Hematopoietic multipotent progenitor cell (in vitro differentiated cells): ENCODE results near the gene GLG1. TPM values are rescaled to one million over a fixed set of nuclear protein-coding genes. Genes with fewer than 3 reads are reported as not detected.
"Not testable (repeated sequence)": the region's sequence is repeated elsewhere in the genome, so short reads cannot be mapped to it uniquely, and the experiment has no call there.

Experiments
- DNase-seq, 3 donors: peaks; one replicate each; pipeline ENCODE4 v3.0.0-alpha.2; 2011 to 2015; ENCODE audit warnings: low read depth in 2 of 3, low spot score in 2 of 3
- total RNA-seq: library from RNA; depleted of rRNA; stranded (reverse); fragments of >200 nt; gene quantifications from one replicate; pipeline ENCODE4 v1.2.3, GENCODE V29; 2012

GLG1 gene
- total RNA-seq, 1 donor, result 32.9 TPM

DNA sequence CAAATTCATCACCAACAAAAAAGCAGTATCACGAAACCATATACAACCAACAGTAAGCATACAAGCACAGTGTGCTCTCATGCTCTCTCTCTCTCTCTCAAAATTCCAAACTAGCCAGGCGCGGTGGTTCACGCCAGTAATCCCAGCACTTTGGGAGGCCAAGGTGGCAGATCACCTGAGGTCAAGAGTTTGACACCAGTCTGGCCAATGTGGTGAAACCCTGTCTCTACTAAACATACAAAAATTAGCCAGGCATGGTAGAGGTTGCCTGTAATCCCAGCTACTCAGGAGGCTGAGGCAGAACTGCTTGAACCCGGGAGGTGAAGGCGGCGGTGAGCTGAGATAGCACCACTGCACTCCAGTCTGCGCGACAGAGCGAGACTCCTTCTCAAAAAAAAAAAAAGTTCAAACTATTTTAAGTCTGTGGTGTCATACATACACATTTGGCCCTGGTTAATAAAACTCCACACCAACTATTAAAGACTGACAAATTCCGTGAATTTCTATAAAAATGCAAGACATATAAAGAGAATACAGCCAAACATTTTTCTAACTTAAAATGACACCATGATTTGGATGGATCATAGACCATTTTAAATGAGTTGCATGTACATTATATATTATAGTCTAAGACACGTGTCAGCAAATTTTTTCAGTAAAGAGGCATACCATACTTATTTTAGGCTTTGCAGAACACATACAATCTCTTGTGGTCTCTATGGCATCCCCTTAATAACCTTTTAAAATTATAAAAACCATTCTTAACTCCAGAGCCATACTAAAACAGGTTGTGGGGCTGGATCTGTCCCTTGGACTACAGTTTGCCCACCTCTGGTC lies 30.9 kb downstream of the GLG1 start:
- DNase-seq, result no peak

DNA sequence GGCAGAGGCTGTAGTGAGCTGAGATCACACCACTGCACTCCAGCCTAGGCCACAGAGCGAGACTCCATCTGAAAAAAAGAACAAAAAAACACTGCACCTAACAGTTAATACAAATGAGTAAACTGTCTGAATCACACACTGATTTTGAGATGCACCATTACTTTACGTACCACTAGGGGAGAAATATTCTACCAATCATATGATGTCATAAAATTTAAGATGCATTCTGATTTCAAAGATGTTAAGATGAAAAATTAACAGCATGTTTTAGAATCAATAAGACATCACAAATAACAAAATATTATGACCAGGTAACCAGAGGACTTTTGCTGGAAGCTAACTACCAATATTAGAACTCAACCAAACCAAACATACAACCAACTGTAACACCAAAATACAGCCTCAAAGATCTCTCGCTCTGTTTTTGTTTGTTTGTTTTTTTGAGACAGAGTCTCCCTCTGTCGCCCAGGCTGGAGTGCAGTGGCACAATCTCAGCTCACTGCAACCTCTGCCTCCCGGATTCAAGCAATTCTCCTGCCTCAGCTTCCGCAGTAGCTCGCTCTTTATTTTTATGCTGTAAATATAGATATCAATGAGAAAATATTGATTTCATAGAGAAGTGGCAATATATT lies 31.6 kb downstream of the GLG1 start:
- DNase-seq, result no peak

DNA sequence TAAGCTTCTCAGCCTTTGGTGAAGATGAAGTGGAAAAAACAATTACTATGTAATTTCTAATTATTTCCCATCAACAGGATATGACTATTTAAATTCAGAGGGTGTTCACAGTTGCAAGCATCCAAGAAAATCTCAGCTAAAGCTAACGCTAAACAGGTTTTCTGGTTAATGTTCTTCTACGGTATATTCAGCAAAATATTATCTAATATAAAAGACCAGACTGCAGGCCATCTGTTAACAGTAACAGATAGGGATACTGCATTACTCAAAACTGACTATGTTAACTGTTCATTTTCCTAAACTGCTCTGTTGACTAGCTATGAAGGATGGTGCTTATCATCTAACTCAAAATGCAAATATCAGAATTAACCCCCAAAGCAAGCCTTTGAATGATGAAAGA lies 32.8 kb downstream of the GLG1 start:
- no peak for DNase-seq

DNA sequence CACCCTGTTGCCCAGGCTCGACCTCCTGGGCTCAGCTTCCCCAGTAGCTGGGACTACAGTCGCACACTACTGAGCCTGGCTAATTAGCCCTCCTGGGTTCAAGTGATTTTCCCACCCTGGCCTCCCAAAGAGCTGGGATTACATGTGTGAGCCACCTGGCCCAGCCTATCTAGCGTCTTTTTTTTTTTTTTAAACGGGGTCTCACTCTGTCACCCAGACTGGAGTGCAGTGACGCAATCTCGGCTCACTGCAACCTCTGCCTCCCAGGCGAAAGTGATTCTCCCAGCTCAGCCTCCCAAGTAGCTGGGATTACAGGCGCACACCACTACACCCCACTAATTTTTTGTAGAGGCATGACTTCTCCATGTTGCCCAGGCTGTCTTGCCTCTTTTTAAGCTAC lies 33.3 kb downstream of the GLG1 start:
- no peak for DNase-seq

DNA sequence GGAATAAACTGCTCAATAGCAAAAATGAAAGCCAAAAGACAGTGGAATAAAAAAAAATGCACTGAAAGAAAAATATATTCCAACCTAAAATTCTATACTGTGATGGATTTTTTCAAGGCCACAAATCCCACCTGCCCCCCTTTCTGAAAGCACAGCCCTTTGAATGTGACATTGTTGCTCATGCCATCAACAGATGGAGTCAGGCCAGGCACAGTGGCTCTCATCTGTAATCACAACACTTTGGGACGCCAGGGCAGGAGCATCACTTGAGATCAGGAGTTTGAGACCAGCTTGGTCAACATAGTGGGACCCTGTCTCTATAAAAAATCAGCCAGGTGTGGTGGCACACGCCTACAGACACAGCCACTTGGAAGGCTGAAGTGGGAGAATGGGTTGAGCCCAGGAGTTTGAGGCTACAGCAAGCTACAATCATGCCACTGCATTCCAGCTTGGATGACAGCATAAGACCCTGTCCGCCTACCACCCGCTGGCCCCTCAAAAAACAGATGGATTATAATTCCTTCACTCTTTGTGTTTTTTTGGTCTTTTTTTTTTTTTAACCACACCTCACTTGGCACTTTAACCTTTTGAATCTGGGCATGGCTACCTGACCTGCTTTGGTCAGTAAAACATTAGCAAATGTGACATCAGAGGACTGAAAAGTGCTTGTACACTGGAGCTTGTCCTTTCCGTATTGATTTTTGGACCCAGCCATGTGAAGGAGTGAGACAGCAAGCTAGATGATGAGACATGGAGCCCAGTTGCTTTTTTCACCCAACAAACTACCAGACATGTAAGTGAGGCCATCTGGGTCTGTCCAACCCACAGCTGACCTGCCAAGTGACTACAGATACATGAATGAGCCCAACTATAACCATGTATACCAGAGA lies 36.3 kb downstream of the GLG1 start:
- no peak for DNase-seq

DNA sequence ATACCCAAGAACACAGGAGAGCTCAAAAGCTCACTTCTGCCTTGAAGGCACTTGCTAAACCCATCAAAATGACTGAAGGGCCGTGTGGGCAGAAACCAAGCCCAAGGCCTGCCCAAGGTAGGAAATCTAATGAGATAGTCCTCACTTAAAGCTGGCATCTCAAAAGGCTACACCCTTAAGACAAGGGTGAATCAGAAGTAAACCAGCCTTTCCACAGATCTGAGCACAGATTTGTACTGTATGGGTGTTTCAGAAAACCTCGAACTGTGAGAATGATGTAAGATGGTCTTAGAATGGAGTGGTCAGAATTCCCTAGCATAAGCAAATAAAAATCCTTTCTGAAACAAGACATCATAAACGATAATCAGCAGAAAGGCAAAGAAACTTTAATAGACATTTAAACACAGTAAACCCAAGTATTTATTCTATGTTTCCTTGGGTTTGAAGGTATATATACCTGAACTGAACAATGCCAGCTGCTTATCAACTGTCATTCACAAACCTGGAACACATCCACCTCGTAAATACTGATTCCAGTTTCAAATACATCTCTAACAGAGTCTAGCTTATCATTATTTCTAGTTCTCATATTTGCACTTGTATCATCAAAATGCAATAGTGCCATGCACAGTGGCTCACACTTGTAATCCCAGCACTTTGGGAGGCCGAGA lies 37.8 kb downstream of the GLG1 start:
- DNase-seq, result no peak

DNA sequence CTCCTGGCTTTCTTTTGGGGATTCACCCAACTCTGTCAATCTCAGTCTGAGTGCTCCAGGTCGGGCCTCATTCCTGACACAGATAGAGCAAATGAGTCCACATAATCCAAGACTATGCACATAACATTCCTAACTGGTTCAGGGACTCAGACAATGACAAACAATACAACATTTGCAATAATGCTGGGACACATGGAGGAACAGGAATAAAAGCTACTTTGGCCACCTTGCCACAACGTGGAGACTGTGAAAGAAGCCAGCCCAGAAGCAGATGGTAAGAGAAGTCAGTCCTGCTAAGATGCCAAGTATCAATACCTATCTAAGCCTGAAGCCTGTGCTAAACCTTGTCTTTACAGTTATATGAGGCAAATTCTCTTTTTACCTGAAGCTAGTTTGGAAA lies 39.0 kb downstream of the GLG1 start:
- no peak for DNase-seq

DNA sequence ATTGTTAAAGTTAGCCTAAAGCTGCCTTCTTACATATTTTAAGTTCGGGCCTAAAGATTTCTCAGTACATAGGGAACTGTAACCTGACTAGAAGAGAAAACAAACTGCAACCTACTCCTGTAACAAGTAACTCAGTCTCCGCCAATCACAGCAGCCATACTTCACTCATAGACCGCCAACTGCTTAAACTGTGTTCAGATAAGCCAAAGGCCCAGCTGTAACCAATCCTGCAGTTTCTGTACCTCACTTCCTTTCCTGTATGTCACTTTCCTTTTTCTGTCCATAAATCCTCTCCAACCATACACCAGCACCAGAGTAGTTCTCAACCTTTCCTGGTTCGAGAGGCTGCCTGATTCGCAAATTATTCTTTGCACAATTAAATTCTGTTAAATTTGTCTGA lies 41.5 kb downstream of the GLG1 start:
- DNase-seq, result no peak

DNA sequence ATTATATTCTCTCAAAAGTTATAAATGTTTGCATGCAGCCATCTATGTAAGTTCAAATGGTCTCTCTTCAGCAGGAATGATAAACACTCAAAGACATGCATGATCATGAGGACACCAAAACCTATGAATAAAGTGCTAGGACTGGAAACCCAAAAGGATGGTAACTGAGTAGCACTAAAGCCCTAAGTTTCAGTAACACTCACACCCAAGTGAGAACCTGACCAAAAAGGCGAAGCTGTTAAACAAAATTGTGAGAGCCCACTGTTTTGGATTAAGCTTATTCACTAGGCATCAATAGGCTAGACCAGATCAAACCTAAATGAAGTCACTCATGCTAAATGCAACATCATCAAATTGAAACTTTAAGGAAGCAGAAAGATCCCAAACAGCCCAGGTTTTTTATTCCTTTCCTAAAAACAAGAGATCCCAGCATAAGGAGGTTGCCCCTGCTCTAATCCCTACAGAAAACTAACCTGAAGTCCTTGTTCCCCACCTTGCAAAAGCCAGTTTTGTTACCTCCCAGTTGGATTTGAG lies 42.4 kb downstream of the GLG1 start:
- DNase-seq, result no peak

DNA sequence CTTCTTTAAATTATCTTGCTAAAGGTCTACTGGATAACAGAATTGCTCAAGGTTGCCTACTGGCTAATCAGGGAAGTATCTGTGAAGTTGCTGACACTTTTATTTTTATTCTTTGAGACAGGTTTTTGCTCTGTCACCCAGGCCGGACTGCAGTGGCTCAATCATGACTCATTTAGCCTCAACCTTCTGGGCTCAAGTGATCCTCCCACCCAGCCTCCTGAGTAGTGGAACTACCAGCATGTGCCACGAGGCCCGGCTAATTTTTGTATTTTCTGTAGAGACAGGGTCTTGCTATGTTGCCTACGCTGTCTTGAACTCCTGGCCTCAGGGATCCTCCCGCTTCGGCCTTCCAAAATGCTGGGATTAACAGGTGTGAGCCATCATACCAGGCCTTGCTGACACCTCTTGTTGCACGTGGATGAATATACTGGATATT lies 43.1 kb downstream of the GLG1 start:
- peak in 2 of 3 donors; percentile 29 to 61 for DNase-seq

DNA sequence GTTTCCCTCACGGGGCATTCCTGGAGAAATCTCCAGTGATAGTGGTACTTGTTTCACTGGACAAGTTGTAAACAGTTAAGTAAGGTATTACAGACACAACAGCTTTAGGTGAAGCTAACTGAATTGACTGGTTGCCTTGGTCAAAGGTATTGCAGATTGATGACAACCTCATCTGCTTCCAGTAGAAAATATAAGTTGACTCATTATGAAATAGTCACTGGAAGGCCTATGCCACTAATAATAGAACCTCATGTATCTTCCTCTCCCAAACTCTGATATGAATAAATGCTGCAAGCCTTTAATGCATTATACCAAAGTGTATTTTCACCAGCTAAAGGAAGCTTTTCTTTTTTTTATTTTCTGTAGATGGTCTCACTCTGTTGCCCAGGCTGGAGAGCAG lies 44.8 kb downstream of the GLG1 start:
- DNase-seq, result no peak

DNA sequence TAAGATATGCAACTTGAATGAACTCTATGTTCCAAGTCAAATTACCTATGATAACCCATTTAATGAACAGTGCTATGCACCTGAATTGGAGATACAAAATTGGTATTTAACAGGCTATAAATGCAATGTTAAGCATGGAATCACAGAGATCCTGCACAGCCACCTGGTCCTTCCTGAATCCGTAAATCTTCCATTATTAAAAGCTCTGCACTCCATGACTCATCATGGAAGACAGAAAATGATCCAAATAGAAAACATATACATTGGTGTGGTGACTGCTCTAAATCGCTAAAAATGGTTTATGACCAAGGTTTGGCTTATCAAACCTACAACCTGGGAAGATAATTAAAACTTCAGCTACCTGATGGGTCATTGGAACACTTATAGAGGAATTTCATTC lies 45.3 kb downstream of the GLG1 start:
- no peak for DNase-seq

DNA sequence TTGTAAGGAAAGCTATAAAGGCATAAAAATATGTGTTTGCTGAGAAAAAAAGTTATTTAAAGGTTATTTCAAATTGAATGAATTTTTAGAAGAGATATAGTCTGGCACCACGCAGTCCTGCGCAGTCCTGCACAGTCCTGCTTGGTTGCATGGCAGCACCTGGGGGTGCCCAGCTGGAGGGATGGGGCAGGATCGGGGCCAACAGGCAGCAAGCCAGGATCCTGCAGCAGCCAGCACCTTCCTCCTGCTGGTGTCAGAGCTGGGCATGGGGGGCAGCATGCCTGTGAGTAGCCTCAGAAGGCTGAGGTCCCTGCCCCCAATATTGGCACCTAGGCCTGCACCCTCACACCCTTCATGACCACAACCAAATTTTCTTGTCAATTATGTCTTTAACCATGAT lies 46.0 kb downstream of the GLG1 start:
- DNase-seq, result no peak

DNA sequence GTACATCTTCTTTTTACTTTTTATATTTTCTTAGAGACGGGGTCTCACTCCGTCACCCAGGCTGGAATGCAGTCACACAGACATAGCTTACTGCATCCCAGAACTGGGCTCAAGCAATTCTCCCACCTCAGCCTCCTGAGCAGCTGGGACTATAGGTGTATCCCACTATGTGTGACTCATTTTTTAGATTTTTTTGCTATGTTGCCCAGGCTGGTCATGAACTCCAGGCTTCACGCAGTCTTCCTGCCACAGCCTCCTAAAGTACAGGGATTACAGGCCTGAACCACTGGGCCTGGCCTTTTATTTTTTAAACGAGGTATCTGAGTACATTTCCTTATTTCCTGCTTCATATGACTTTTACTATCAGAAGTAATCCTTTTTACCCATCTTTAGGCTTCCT lies 48.0 kb downstream of the GLG1 start:
- DNase-seq, result no peak

DNA sequence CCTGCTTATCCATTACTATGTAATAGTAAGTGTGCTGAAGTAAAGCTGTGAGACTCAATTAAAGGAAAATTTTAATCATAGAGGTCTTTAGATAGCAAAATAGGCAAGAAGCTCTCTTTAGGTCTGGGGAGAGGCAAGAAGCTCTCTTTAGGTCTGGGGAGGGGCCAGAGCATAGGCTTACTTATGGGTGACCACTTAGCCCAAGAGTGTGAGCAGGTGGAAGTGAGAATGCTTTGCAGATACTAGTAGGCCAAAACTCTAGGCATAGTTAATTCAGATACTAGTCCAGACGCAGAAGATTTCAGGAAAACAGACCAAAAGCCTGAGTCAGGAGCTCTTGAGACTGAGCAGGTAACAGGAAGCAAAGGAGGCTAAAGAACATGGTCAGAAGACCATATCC lies 49.6 kb downstream of the GLG1 start:
- DNase-seq, result no peak

DNA sequence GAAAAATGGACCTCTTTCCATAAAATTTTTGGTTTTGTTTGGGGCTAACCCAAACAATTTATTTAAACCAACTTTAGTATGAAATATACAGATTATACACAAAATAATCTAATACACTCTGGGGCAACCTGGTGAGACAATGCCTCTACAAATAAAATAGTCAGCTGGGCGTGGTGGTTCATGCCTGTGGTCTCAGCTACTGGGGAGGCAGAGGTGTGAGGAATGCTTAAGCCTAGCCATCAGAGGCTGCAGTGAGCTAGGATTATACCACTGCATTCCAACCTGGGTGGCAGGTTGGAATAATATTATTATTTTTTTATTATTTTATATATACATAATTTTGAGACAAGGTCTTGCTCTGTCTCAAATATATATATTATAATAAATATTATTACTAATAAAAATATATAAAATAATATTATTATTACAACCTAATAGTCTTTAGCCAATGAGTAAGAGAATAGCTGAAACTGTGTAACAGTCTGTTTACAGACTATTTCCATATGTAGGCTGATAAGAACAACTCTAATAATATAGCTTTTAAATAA lies 50.5 kb downstream of the GLG1 start:
- DNase-seq, result no peak

DNA sequence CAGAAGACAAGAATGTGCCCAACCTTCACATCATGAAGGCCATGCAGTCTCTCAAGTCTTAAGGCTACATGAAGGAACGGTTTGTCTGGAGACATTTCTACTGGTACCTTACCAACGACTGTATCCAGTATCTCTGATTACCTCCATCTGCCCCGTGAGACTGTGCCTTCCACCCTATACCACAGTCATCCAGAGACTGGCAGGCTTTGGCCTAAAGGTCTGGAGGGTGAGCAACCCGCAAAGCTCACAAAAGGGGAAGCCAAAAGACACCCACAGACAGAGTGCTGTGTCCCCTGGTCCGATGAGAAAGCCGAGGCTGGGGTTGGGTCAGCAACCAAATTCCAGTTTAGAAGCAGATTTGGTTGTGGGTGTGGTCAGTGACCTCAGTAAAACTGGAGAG lies 54.6 kb downstream of the GLG1 start:
- DNase-seq, result not testable (repeated sequence)

DNA sequence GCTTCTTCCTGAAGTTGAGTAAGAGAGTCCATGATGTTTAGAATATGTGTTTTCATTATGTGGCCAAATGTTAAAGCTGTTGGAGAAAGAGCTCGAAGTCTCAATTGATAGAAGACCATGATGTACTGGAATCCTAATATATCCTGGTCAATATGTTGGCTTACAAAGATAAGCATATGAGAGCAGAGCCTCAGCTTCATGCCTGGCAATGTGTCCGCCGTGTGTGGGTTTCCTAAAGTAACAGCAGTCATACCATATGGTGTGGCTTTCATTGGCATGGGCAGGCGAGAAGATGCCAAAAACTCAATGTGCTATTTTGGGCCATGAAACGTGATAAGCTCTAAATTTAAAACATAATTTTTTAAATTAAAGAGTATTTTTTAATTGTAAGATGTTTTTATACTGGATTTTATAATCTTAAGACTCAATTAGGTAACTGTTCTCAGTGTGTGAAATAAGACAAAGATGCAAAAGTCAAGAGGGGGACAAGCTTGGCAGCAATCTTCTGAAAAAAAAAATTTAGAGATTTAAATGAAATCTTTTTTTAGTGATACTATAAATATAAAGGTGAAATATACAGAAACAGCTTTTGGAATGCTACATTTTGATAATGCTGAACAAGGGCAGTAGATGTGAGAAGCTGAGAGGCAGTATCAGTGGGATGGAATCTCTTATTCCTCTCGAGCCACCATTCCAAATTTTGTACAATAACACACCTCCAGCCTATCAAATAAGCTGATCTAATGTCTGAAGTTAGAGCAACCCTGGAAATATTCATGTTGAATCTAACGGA lies 56.5 kb downstream of the GLG1 start:
- not testable (repeated sequence) for DNase-seq

DNA sequence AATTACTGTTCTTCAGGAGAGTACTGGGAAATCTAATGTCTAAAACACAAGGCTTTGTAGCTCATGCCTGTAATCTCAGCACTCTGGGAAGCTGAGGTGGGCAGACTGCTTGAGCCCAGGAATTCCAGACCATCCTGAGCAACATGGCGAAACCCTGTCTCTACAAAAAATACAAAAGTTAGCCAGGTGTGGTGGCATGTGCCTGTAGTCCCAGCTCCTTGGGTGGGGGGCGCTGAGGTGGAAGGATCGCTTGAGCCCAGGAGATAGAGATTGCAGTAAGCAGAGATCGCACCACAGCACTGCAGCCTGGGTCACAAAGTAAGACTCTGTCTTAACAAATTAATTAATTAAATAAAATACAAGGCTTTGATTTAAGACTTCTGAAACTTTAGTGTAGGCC lies 60.8 kb downstream of the GLG1 start:
- not testable (repeated sequence) for DNase-seq
